Activated CD8-positive, alpha-beta memory T cell treated with anti-CD3 and anti-CD28 coated beads, Interleukin-2, amount 50 U/mL, for 24 hours (primary cell): ENCODE results near the gene PLGRKT.
"Not testable (repeated sequence)": the region's sequence is repeated elsewhere in the genome, so short reads cannot be mapped to it uniquely, and the experiment has no call there.

Experiments used
- DNase-seq: peaks from one replicate; pipeline ENCODE4 v3.0.0-alpha.2; 2020; ENCODE audit errors: extremely low read depth

PLGRKT gene

DNA sequence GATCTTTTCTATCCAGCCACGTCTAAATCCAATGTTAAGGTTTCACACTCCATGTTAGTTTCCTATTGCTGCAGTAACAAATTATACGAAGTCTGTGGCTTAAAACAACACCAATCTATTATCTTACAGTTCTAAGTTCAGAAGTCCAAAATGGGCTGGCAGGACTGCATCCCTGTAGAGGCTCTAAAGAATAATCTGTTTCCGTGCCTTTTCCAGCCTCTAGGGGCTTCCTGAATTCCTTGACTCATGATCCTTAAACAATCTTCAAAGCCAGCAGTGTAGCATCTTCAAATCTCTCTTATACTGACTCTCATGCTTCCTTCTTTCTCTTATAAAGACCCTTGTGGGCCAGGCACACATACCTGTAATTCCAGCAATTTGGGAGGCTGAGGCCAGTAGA is 6.8 kb downstream of the PLGRKT start:
- no peak for DNase-seq

DNA sequence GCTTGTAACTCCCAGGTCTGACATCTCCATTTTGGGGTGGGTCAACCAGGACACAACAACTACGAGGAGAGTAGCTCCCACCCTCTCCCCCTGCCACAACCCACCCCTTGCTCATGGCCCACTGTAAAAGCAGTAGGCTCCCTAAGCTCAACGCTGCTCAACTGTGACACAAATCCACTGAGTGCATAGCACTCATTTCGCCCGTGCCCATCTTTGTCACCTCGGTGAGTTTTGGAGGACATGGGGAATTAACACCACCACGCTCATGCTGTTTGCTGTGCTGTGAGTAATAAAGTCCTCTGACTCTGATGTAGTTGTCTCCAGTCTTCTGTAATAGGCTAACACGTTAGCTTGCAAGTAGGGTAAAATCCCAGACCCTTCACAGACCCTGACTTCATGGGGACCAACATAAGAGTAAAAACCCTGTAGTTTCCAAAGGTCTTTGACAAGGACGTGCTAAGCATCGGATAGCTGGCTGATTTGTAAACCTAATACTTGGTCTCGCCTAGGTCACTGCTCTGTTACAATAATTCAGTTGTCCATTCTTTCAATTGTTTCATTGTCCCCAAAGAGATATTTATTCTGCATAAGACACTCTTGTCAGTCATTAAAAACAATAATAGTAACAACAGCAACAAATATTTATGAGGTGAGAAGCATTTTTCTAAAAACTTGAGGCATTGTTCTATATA is 7.7 kb downstream of the PLGRKT start:
- DNase-seq = no peak

GRCh38 chr9:5428794-5429528 is 8.8 kb downstream of the PLGRKT start:
- no peak for DNase-seq

DNA sequence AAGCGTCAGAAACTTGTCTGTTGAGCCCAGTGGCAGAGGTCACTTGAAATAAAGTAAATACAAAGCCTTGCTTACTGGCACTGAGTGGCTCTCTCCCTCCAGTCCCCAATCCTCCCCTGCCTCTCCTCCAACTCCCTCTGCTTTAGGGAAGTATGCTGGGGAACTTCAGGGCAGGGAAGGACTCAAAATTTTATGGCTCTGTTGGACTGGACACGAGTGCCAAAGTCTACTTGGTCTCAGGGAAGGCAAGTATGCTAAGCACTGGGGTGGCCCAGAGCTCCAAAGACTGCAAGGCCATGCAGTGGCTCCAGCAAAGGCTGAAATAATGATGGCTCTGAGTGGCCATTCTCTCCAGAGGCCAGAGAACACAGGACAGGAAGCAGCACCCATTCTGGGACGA is 9.6 kb downstream of the PLGRKT start:
- DNase-seq = no peak

- no peak for DNase-seq
Observed at GRCh38 chr9:5427005-5427404, 10.7 kb downstream of the PLGRKT start.

GRCh38 chr9:5425006-5425628 is 12.6 kb downstream of the PLGRKT start:
- DNase-seq = no peak

DNA sequence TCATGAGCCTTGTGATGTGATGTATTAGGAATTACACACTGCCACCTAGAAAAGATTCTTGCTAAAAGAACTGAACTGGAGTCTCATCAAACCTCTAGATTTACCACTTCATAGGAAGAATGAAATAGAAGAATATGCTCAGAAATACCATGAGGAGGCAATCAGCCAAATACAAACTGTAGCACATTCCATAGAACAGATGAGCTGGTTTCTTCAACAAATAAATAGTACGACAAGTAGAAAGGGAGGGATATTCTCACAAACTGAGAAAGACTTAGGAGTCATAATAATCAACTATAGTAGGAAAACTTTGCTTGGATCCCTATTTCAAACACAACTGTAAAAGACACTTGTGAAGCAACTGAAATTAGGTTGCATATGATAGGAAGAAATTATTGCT is 15.4 kb downstream of the PLGRKT start:
- no peak for DNase-seq

DNA sequence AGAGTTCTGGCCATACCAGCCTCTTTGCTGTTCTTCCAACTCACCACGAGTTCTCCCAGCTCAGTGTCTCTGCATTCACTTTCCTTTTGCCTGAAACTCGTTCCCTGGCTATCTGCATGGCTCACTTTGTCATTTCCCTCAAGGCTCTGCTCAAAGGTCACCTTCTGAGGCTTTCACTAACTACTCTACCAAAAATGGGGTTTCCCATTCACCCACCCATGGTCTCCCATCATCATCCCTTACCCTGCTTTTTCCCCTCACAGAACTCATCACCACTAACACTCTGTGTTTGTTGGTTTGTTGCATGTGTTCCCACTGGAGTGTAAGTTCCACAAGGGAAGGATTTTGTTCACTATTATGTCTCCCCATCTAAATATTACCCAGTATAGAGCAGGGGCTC is 16.6 kb downstream of the PLGRKT start:
- no peak for DNase-seq

DNA sequence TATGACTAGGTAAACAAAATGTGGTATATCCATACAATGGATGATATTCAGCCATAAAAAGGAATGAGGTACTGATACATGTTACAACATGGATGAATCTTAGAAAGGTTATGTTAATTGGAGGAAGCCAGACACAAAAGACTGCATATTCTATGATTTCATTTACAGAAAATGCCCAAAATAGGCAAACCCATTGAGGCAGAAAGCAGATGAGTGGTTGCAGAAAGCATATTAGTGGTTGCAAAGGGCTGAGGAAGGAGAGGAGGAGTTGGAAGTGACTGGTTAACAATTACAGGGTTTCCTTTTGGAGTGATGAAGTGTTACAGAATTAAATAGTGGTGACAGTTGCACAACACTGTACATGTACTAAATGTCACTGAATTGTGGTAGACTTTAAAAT is 17.7 kb downstream of the PLGRKT start:
- no peak for DNase-seq

DNA sequence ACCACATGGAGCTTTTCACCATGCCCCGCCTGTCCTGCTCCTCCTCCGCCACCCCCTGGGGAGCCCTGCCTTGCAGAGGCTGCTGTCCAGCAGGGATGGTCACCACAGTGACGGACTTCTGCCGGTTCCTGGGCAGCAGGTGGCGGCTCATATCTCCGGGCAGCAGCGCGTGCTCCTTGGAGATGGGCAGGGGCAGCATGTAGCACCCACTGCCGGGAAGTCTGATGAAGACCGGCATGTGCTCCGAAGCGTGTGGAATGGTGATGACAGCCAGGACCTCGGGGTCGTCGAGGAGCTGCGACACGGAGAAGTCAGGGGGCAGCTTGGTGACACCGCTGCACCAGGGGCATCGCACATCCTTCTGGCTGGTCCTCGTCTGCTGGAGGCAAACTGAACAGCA is 19.2 kb downstream of the PLGRKT start:
- DNase-seq = no peak

DNA sequence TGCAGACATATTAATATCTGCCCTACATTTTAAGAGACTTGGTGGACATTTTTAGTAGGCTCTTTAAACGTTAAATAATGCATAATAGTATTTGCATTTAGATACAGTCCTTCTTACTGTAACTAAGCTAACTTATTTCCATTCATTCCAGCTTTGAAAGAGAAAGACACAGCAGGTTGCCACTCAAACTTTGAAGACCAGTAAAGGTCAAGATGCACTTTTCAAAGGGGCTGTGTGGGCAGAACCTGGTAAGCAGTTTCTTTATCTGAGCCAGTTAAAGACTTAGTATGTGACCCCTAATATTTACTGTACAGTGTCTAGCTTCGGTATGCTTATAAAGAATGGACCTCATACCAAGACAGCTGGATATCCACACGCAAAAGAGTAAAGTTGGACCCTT is 20.8 kb downstream of the PLGRKT start:
- DNase-seq = no peak

GRCh38 chr9:5408596-5408995 is 29.1 kb downstream of the PLGRKT start:
- DNase-seq = no peak

GRCh38 chr9:5402217-5402616 is 35.5 kb downstream of the PLGRKT start:
- no peak for DNase-seq

- DNase-seq = not testable (repeated sequence)
Observed at GRCh38 chr9:5397547-5397946, 40.2 kb downstream of the PLGRKT start.

DNA sequence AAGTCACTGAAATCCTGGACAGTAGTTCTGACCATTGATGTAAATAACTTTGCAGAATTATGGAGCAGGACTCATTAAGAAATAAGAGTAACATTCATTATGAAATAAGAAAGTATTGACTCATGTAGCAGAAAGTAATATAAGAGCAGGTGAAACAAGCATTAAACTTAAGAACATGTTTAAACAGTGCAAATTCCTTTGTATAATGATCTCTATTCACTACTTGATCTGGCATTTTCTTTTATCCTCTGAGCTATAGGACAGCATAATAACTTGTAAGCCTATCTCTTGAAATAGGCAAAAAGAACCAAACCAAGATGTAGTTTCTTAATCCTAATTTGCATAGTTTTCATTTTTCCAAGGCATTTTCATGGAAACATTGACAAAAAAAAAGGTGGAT is 42.3 kb downstream of the PLGRKT start:
- no peak for DNase-seq

DNA sequence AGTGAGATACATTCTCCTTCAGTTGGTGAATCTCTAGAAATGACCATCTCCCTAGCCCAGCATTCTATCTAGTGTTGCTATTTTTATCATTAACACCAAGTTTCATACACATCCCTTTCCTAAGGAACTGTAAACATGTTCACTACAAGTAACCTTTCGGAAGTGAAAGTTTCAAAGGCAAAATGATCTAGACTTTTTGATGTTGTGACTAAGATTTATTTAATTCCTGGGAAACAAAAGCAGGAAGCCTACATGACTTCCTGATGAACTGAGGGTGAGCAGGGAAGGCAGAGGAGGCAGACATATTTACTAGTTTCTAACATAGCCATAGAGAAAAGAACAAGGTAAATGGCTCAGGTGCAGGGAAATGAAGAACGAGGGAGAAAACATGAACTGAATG is 43.7 kb downstream of the PLGRKT start:
- not testable (repeated sequence) for DNase-seq

- DNase-seq = no peak
Observed at GRCh38 chr9:5393497-5393896, 44.2 kb downstream of the PLGRKT start.

- no peak for DNase-seq
Observed at GRCh38 chr9:5392285-5392684, 45.4 kb downstream of the PLGRKT start.

- no peak for DNase-seq
Observed at GRCh38 chr9:5389109-5389732, 48.5 kb downstream of the PLGRKT start.

DNA sequence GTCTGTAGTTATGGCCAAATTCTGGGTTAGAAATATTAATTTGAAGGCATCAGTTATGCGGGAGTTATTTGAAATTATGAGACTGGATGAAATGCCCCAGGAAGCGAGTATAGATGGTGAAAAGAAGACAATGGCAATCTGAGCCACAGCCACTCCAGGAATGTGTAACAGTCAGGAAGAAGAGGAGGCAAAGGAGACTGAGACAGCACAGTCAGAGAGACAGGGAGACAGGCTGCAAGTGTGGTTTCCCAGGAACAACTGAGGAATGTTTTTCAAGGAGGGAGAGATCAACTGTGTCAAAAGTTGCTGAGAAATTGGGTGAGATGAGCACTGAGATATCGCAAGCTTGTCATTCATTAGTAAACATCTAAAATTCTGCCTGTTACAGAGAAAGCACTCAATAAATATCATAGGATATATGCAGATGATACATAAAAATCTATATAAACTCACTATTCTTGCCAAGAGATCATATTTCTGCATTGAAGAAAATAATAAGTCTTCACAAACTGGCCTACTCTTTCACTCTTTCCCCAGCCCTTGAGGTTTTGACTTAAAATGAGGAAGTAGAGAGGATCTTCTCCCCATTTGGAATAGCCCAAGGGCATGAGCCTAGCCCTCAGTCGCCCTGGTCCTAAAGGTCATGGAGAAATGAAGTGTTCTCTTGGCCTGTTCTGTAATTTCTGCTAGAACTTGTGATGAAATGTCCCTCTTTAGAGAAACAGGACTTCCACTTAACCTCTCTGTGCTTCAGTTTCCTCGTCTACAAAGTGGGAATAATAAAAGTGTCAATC is 49.5 kb downstream of the PLGRKT start:
- DNase-seq = no peak

- DNase-seq = no peak
Observed at GRCh38 chr9:5384436-5384835, 53.3 kb downstream of the PLGRKT start.

DNA sequence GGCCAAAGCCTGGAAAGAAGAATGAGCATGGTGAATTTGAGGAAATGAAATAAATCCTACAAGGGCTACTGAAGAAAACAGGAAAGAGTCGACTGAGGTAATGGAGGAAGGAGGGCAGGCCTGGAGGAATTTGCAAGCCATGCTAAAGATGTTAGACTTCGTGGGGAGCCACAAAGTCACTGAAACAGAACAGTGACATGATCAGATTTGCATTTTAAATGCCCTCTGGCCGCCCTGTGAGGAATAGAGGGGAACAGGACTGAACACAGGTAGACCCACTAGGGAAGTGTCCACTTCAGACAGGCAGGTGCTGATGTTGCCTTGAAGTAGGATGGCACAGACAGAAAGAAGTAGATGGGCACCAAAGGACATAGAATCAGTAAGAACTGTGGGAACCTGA is 55.2 kb downstream of the PLGRKT start:
- no peak for DNase-seq
